Prostate gland (tissue), 2 donors: Measurements from ENCODE around the gene CBL. TPM values are rescaled to one million over a fixed set of nuclear protein-coding genes. Genes with fewer than 3 reads are reported as not detected.
"Not testable (repeated sequence)": the region's sequence is repeated elsewhere in the genome, so short reads cannot be mapped to it uniquely, and the experiment has no call there.

Source experiments
- DNase-seq: peaks from one replicate; pipeline ENCODE4 v3.0.0-alpha.2; 2019; ENCODE audit warnings: low spot score
- H3K27ac ChIP-seq, 2 donors: fragments of 200-600 bp; sonication (generic); 2 replicates each; pipeline ENCODE4 v1.5.1; 2017 to 2019
- H3K27me3 ChIP-seq: fragments of 200-600 bp; sonication (generic); replicated peaks from 2 replicates; pipeline ENCODE4 v1.5.1; 2019; ENCODE audit not compliant: insufficient read depth
- H3K36me3 ChIP-seq, 2 donors: fragments of 200-600 bp; sonication (generic); 1 replicate in 1 of 2; 2 replicates in 1 of 2; pipeline versions ENCODE4 v1.5.1 to v1.8.1; 2017 to 2019
- H3K4me1 ChIP-seq: fragments of 200-600 bp; sonication (generic); replicated peaks from 2 replicates; pipeline ENCODE4 v1.5.1; 2019
- H3K4me3 ChIP-seq, 2 donors: fragments of 200-600 bp; sonication (generic); 2 replicates each; pipeline ENCODE4 v1.5.1; 2017 to 2019
- H3K9me3 ChIP-seq: fragments of 200-600 bp; sonication (generic); 2 replicates; pipeline ENCODE4 v1.5.1; 2017
- POLR2A ChIP-seq: fragments of 450-650 bp; IDR thresholded peaks from one replicate; pipeline ENCODE4 v1.6.1; 2016; ENCODE audit warnings: antibody characterized with exemption, mild to moderate bottlenecking
- POLR2AphosphoS5 ChIP-seq: sonication (generic); formaldehyde crosslinking; IDR thresholded peaks from one replicate; pipeline ENCODE4 v1.6.1; 2017; ENCODE audit warnings: antibody characterized with exemption
- WGBS: methylation state at CpG from one replicate; pipeline ENCODE4 v1.1.5; 2018; 5-methylcytosine and 5-hydroxymethylcytosine counted together
- intact Hi-C: fragments of 100-400 bp; cut with DNase I; formaldehyde crosslinking; loops from one replicate; pipeline ENCODE4 v1.14.2; 2022
- total RNA-seq, 2 donors: library from RNA; depleted of rRNA; stranded (reverse); fragments of >200 nt; gene quantifications; one replicate each; pipeline ENCODE4 v1.1.0, GENCODE V29; 2016
- TF ChIP-seq, protein P1 (sequence below), 4 experiments: fragments of 200-600 bp in 2 of 4; fragments of 450-650 bp in 2 of 4; sonication (generic) in 2 of 4; IDR thresholded peaks; 1 replicate in 3 of 4; 2 replicates in 1 of 4; pipeline ENCODE4 v1.5.1; 2016 to 2019; ENCODE audit warnings: antibody characterized with exemption in 4 of 4, mild to moderate bottlenecking in 2 of 4, moderate library complexity in 2 of 4

The CBL gene
- total RNA-seq, 2 donors from 2014 or later = 9.8 to 38.8 TPM

DNA sequence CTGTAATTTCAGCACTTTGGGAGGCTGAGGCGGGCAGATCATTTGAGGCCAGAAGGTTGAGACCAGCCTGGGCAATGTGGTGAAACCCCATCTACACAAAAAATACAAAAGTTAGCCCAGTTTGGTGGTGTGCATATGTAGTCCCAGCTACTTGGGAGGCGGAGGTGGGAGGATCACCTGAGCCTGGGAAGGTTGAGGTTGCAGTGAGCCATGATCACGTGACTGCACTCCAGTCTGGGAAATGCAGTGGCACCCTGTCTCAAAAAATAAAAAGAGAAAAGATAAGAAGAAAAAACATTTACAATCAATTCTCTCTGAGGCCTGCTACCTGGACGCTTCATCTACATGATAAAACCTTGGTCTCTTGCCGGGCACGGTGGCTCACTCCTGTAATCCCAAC lies 7.2 kb upstream of the CBL start:
- no peak overlapping the region for H3K4me3 ChIP-seq
- no peaks in the 10 kb centered on the region for H3K4me1 ChIP-seq
- H3K27me3 ChIP-seq = no peaks in the 10 kb centered on the region
- DNase-seq = no peak
- no peak overlapping the region for H3K27ac ChIP-seq
- no peaks in the 10 kb centered on the region for H3K9me3 ChIP-seq
- TF ChIP-seq POLR2A (no peak), POLR2AphosphoS5 (no peak)
- TF ChIP-seq, protein P1, sequence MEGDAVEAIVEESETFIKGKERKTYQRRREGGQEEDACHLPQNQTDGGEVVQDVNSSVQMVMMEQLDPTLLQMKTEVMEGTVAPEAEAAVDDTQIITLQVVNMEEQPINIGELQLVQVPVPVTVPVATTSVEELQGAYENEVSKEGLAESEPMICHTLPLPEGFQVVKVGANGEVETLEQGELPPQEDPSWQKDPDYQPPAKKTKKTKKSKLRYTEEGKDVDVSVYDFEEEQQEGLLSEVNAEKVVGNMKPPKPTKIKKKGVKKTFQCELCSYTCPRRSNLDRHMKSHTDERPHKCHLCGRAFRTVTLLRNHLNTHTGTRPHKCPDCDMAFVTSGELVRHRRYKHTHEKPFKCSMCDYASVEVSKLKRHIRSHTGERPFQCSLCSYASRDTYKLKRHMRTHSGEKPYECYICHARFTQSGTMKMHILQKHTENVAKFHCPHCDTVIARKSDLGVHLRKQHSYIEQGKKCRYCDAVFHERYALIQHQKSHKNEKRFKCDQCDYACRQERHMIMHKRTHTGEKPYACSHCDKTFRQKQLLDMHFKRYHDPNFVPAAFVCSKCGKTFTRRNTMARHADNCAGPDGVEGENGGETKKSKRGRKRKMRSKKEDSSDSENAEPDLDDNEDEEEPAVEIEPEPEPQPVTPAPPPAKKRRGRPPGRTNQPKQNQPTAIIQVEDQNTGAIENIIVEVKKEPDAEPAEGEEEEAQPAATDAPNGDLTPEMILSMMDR (IDR thresholded peaks at IDR 0.05) = no peak
- no peaks in the 10 kb centered on the region for H3K36me3 ChIP-seq
- intact Hi-C loops = loop anchor here (5.0 kb wide), 1 partner anchor 107 kb away; no protein-coding TSS in a partner anchor
- 67% methylated on average over 6 of the region's 6 CpGs for WGBS

DNA sequence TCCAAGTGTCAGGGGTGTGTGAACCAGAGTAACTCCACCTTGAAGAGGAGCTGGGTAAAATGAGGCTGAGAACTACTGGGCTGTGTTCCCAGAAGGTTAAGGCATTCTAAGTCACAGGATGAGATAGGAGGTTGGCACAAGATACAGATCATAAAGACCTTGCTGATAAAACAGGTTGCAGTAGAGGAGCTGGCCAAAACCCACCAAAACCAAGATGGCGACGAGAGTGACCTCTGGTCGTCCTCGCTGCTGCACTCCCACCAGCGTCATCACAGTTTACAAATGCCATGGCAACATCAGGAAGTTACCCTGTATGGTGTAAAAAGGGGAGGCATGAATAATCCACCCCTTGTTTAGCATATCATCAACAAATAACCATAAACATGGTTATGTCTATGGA lies 4.9 kb upstream of the CBL start:
- H3K27me3 ChIP-seq, H3K27ac ChIP-seq, H3K36me3 ChIP-seq, intact Hi-C loops, H3K9me3 ChIP-seq, DNase-seq, H3K4me1 ChIP-seq, H3K4me3 ChIP-seq: not testable (repeated sequence)
- 88% methylated on average over 5 of the region's 5 CpGs for whole genome bisulfite sequencing

GRCh38 chr11:119202554-119202953 lies 3.6 kb upstream of the CBL start:
- Histone ChIP-seq H3K4me1 (no peaks in the 10 kb centered on the region), H3K36me3 (no peaks in the 10 kb centered on the region), H3K9me3 (no peaks in the 10 kb centered on the region), H3K27ac (no peak overlapping the region), H3K27me3 (no peaks in the 10 kb centered on the region), H3K4me3 (no peak overlapping the region)
- TF ChIP-seq, protein P1 (IDR thresholded peaks at IDR 0.05) = no peak
- TF ChIP-seq POLR2A (no peak), POLR2AphosphoS5 (no peak)
- intact Hi-C loops = no loop called here
- WGBS = 90% methylated on average over 7 of the region's 7 CpGs
- no peak for DNase-seq

- H3K4me3 ChIP-seq = no peak overlapping the region
- no peaks in the 10 kb centered on the region for H3K9me3 ChIP-seq
- 98% methylated on average over 9 of the region's 9 CpGs for WGBS
- DNase-seq = no peak
- no peaks in the 10 kb centered on the region for H3K27me3 ChIP-seq
- TF ChIP-seq POLR2AphosphoS5 (no peak), POLR2A (no peak)
- TF ChIP-seq, protein P1 (IDR thresholded peaks at IDR 0.05) = no peak
- H3K36me3 ChIP-seq = no peaks in the 10 kb centered on the region
- H3K27ac ChIP-seq = no peak overlapping the region
- intact Hi-C loops = no loop called here
- H3K4me1 ChIP-seq = no peaks in the 10 kb centered on the region
Observed at GRCh38 chr11:119204066-119204465, 2.1 kb upstream of the CBL start.

DNA sequence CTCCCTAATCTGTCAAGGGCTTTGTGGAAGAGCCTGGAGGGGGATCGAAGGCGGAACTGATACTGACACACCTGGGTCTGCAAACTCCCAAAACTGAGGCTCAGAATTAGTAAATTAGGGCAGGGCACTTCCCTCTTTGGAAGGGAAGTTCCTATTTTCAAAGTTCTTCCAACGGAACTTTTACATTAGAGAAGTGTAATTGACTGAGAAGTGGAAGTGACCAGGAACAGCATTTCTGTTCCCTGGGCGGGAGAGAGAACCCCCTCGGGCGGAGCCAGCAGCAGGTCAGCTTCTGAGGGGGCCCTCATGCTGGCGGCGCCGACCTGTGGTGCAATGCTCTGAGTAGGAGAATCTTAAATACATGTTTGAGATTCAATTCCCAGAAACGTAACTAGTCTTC lies 1.1 kb upstream of the CBL start:
- TF ChIP-seq, protein P1 (IDR thresholded peaks at IDR 0.05) = no peak
- TF ChIP-seq POLR2AphosphoS5 = no peak
- TF ChIP-seq POLR2A = no peak
- Histone ChIP-seq H3K4me1 (no peaks in the 10 kb centered on the region), H3K4me3 (peak overlapping the region in 1 of 2 donors; percentile 94), H3K27me3 (no peaks in the 10 kb centered on the region), H3K27ac (peak overlapping the region in 1 of 2 donors; percentile 98), H3K36me3 (no peaks in the 10 kb centered on the region), H3K9me3 (no peaks in the 10 kb centered on the region)
- 55% methylated on average over 10 of the region's 10 CpGs for WGBS
- intact Hi-C loops = loop anchor here (5.0 kb wide), 2 partner anchors 82 to 117 kb away; no protein-coding TSS in a partner anchor
- no peak for DNase-seq
